HG03025 (cell line): Measurements from ENCODE around the gene CACNA1C.
"Not testable (repeated sequence)": the region's sequence is repeated elsewhere in the genome, so short reads cannot be mapped to it uniquely, and the experiment has no call there.

Experiments used
- ATAC-seq: cut with Tn5 transposase; IDR thresholded peaks from one replicate; pipeline ENCODE4 v1.9.1; 2021; ENCODE audit warnings: mild to moderate bottlenecking, moderate library complexity; ENCODE audit not compliant: unreplicated experiment, low FRiP score

The CACNA1C gene

GRCh38 chr12:2666846-2667245 lies 614.1 kb downstream of the CACNA1C start:
- no peak for ATAC-seq

GRCh38 chr12:2667716-2668440 lies 615.1 kb downstream of the CACNA1C start:
- no peak for ATAC-seq

GRCh38 chr12:2668816-2669215 lies 616.0 kb downstream of the CACNA1C start:
- no peak for ATAC-seq

GRCh38 chr12:2669560-2669959 lies 616.8 kb downstream of the CACNA1C start:
- ATAC-seq = no peak

- no peak for ATAC-seq
These were observed 620.1 kb downstream of the CACNA1C start for GRCh38 chr12:2672863-2673262.

GRCh38 chr12:2673966-2674810 lies 621.4 kb downstream of the CACNA1C start:
- ATAC-seq = no peak

- no peak for ATAC-seq
These were observed 623.0 kb downstream of the CACNA1C start for GRCh38 chr12:2675776-2676175.

GRCh38 chr12:2677142-2677880 lies 624.5 kb downstream of the CACNA1C start:
- no peak for ATAC-seq

- no peak for ATAC-seq
These were observed 625.6 kb downstream of the CACNA1C start for GRCh38 chr12:2678426-2678825.

- no peak for ATAC-seq
These were observed 626.5 kb downstream of the CACNA1C start for GRCh38 chr12:2679068-2679815.

- no peak for ATAC-seq
These were observed 627.3 kb downstream of the CACNA1C start for GRCh38 chr12:2679816-2680675.

GRCh38 chr12:2680676-2681039 lies 627.9 kb downstream of the CACNA1C start:
- ATAC-seq = no peak

GRCh38 chr12:2681450-2682205 lies 628.8 kb downstream of the CACNA1C start:
- ATAC-seq = no peak

- no peak for ATAC-seq
These were observed 629.8 kb downstream of the CACNA1C start for GRCh38 chr12:2682296-2683251.

- ATAC-seq = no peak
These were observed 630.7 kb downstream of the CACNA1C start for GRCh38 chr12:2683283-2684025.

GRCh38 chr12:2684026-2684325 lies 631.2 kb downstream of the CACNA1C start:
- not testable (repeated sequence) for ATAC-seq

- ATAC-seq = not testable (repeated sequence)
These were observed 633.0 kb downstream of the CACNA1C start for GRCh38 chr12:2685620-2686279.
